PFSK-1 (cell line): ENCODE data around the gene TRAF3IP3.

Experiments
- POLR2AphosphoS5 ChIP-seq: IDR thresholded peaks from 2 replicates; pipeline ENCODE4 v1.6.1; 2012; ENCODE audit warnings: low read depth, mild to moderate bottlenecking, control low read depth, low read length, moderate library complexity
- REST ChIP-seq, 2 experiments: IDR thresholded peaks; 2 replicates each; pipeline versions ENCODE4 v1.6.1 to v1.8.0; 2011 to 2012; ENCODE audit warnings: low read depth in 2 of 2, low read length in 2 of 2, control low read depth in 1 of 2, inconsistent platforms in 1 of 2, mild to moderate bottlenecking in 1 of 2, moderate library complexity in 1 of 2; ENCODE audit not compliant: insufficient read depth in 1 of 2
- SIN3A ChIP-seq: IDR thresholded peaks from 2 replicates; pipeline ENCODE4 v1.6.1; 2012; ENCODE audit warnings: mild to moderate bottlenecking, low read length, moderate library complexity, borderline replicate concordance; ENCODE audit not compliant: insufficient read depth
- TAF1 ChIP-seq: IDR thresholded peaks from 2 replicates; pipeline ENCODE4 v1.6.1; 2012; ENCODE audit warnings: low read length, control low read depth, borderline replicate concordance; ENCODE audit not compliant: insufficient read depth

- TF ChIP-seq REST (IDR thresholded peaks at IDR 0.05; ENCODE audit: insufficient read depth in 1 of 2, low read depth in 2 of 2, low read length in 2 of 2) (peak; percentile 44 to 66; a peak in 3 of 4 replicates), POLR2AphosphoS5 (no peak), TAF1 (no peak), SIN3A (no peak)
Measured at GRCh38 chr1:209747580-209748262, 8.1 kb upstream of the TRAF3IP3 start.
